Stomach (tissue), 9 donors: ENCODE data around the gene DACT2. TPM values are rescaled to one million over a fixed set of nuclear protein-coding genes. Genes with fewer than 3 reads are reported as not detected.
"Not testable (repeated sequence)": the region's sequence is repeated elsewhere in the genome, so short reads cannot be mapped to it uniquely, and the experiment has no call there.

Source experiments
- DNase-seq, 2 donors: peaks; one replicate each; pipeline versions ENCODE4 v3.0.0 to v3.0.0-alpha.2; 2013 to 2019
- H3K27ac ChIP-seq, 5 donors: fragments of 200-600 bp in 4 of 5; sonication (generic) in 4 of 5; one replicate each; pipeline ENCODE4 v1.5.1; 2013 to 2019; ENCODE audit warnings: mild to moderate bottlenecking in 1 of 5, moderate library complexity in 1 of 5
- H3K27me3 ChIP-seq, 3 donors: fragments of 200-600 bp; sonication (generic); one replicate each; pipeline ENCODE4 v1.5.1; 2017 to 2019; ENCODE audit warnings: mixed run types in 1 of 3
- H3K36me3 ChIP-seq, 4 donors: fragments of 200-600 bp; sonication (generic); 1 replicate in 3 of 4; 2 replicates in 1 of 4; pipeline ENCODE4 v1.5.1; 2016 to 2019
- H3K4me1 ChIP-seq, 4 donors: fragments of 200-600 bp; sonication (generic); one replicate each; pipeline ENCODE4 v1.5.1; 2016 to 2019
- H3K4me3 ChIP-seq, 4 donors: fragments of 200-600 bp; sonication (generic) in 3 of 4; one replicate each; pipeline ENCODE4 v1.5.1; 2016 to 2019; ENCODE audit warnings: mild to moderate bottlenecking in 1 of 4
- H3K9me3 ChIP-seq, 4 donors: fragments of 200-600 bp; sonication (generic); one replicate each; pipeline ENCODE4 v1.5.1; 2016 to 2019
- CTCF ChIP-seq, 7 experiments: fragments of 450-650 bp in 4 of 7; fragments of 200-600 bp in 3 of 7; sonication (generic) in 3 of 7; IDR thresholded peaks; one replicate each; pipeline ENCODE4 v1.5.1; 2016 to 2019; ENCODE audit warnings: antibody characterized with exemption in 7 of 7, control low read depth in 2 of 7, mild to moderate bottlenecking in 1 of 7
- EP300 ChIP-seq: sonication (generic); formaldehyde crosslinking; IDR thresholded peaks from one replicate; pipeline ENCODE4 v1.6.1; 2017; ENCODE audit warnings: antibody characterized with exemption
- POLR2A ChIP-seq, 4 donors: fragments of 450-650 bp; IDR thresholded peaks; one replicate each; pipeline ENCODE4 v1.6.1; 2016; ENCODE audit warnings: antibody characterized with exemption in 4 of 4, control low read depth in 2 of 4, mild to moderate bottlenecking in 1 of 4, moderate library complexity in 1 of 4
- POLR2AphosphoS5 ChIP-seq, 3 donors: sonication (generic); formaldehyde crosslinking; IDR thresholded peaks; one replicate each; pipeline ENCODE4 v1.6.1; 2016; ENCODE audit warnings: antibody characterized with exemption in 3 of 3
- WGBS, 5 donors: extraction: QIAGEN DNeasy Blood & Tissue Kit in 3 of 5; methylation state at CpG; one replicate each; pipeline versions ENCODE4 v1.1.5 to v1.1.7; 2013 to 2018; 5-methylcytosine and 5-hydroxymethylcytosine counted together
- intact Hi-C: fragments of 100-400 bp; cut with DNase I; formaldehyde crosslinking; loops from one replicate; pipeline ENCODE4 v1.15.1; 2023; ENCODE audit warnings: low total_unique reads
- polyA plus RNA-seq, 3 donors: library from polyadenylated mRNA; stranded (reverse); fragments of 200-250 nt; gene quantifications; one replicate each; pipeline ENCODE4 v1.2.3, GENCODE V29; 2013
- total RNA-seq, 5 donors: library from RNA; depleted of rRNA; stranded (reverse); fragments of >200 nt; gene quantifications; one replicate each; pipeline versions ENCODE4 v1.1.0 to v1.2.3, GENCODE V29; 2014 to 2016
- donor health status: healthy with polysubstance abuse.
- donor health status: Bipolar disorder and iron deficiency.
- donor health status: healthy.

Gene DACT2
- total and polyA plus RNA-seq, 8 donors: 0.44 to 4.9 (median 0.74) TPM; not detected in 2

DNA sequence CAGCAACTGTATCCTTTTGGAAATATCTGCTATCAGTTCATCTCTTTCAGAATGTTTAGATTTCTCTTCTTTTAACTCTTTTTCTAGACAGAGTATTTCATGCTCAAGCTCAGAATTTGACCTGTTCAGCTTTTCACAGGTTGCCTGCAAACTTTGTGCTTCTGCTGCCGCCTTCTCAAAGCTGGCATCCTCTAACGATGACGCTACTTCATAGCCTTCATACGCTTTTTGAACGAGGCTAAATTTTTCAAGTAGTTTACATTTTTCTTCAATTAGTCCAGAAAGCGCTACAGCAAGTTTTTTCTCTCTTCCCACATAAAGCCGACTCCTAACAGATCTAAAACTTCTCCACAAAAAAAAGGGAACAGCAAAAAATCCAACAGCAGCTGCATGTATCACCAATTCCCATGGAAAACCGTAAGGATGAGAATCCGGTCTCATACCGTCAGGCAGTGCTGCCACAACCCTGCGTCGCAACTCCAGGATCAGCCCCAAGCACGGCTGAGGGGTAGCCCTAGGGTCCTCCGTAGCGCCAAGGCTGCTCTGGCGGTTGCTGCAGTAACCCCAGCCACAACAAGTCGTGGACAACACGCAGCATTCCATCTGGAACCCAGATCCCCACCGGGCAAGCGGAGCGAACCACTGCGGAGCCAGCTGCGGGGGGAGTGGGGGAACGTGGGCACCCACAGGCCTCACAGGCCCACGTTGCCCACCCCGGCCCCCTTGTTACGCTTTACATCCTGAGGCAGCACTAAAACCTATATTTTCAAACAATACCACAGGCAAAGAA, 30.6 kb downstream of the DACT2 start:
- intact Hi-C loops: no loop called here
- TF ChIP-seq POLR2AphosphoS5 (IDR thresholded peaks at IDR 0.05) (no peak), CTCF (IDR thresholded peaks at IDR 0.05) (no peak), POLR2A (IDR thresholded peaks at IDR 0.05) (no peak), EP300 (no peak)
- no peaks in the 10 kb centered on the region for H3K36me3 ChIP-seq
- H3K4me3 ChIP-seq: no peak overlapping the region
- DNase-seq: no peak
- WGBS, 5 donors: 90 to 94% (median 93%) methylated on average over 21 to 27 of the region's 27 CpGs
- H3K4me1 ChIP-seq: no peaks in the 10 kb centered on the region
- H3K9me3 ChIP-seq: no peaks in the 10 kb centered on the region
- peaks cover 0 to 15% (median 0%) of the 10 kb centered on the region in 3 donors for H3K27me3 ChIP-seq
- no peak overlapping the region for H3K27ac ChIP-seq

GRCh38 chr6:168287460-168287859, 32.1 kb downstream of the DACT2 start:
- intact Hi-C loops, H3K4me1 ChIP-seq, H3K36me3 ChIP-seq, H3K4me3 ChIP-seq, H3K9me3 ChIP-seq, H3K27ac ChIP-seq, DNase-seq: not testable (repeated sequence)
- peaks cover 0 to 15% (median 0%) of the 10 kb centered on the region in 3 donors for H3K27me3 ChIP-seq
- 75 to 85% (median 84%) methylated on average over 6 of the region's 6 CpGs for WGBS, 5 donors

DNA sequence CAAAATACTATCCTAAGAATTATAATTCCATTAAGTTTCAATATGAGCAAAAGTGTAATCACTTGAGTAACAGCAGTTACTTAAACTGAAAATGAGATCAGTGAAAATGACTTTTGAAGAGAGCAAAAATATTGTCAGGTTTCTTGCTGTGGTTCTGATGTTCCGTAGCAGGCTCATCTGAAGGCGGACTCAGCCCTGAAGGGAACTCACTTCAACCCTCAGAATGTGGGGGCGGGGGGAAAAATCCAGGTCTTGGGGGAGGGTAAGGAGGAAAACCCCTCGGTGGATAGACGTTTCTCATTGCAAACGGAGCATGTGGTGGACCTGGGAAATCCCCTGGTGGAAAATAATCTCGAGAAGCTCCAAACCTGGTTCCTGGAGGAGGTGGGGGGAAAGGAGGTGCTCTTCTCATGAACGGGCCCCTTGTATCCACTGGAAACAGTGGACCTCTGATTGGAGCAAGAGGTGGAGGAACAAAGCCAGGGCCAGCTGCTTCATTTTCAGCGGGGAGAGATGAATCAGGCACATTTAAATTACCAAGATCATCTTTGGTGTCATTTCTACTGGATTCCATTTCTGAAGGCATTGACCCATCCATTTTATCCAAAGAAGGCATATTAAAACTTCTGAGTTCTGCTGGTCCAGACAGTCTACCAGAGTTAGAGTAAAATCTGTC, 32.7 kb downstream of the DACT2 start:
- intact Hi-C loops, H3K9me3 ChIP-seq, H3K36me3 ChIP-seq, H3K27ac ChIP-seq, H3K4me3 ChIP-seq, DNase-seq, H3K4me1 ChIP-seq: not testable (repeated sequence)
- 66 to 76% (median 68%) methylated on average over 7 to 9 of the region's 9 CpGs for WGBS, 5 donors
- peaks cover 0 to 20% (median 0%) of the 10 kb centered on the region in 3 donors for H3K27me3 ChIP-seq

GRCh38 chr6:168286116-168286515, 33.5 kb downstream of the DACT2 start:
- H3K4me1 ChIP-seq: no peaks in the 10 kb centered on the region
- DNase-seq: no peak
- no peak for TF ChIP-seq POLR2AphosphoS5 (IDR thresholded peaks at IDR 0.05)
- no peak for TF ChIP-seq EP300
- TF ChIP-seq CTCF (IDR thresholded peaks at IDR 0.05): no peak
- no peak for TF ChIP-seq POLR2A (IDR thresholded peaks at IDR 0.05)

GRCh38 chr6:168285456-168285855, 34.1 kb downstream of the DACT2 start:
- Histone ChIP-seq H3K9me3 (no peaks in the 10 kb centered on the region), H3K4me1 (no peaks in the 10 kb centered on the region), H3K27me3 (peaks cover 0 to 26% (median 0%) of the 10 kb centered on the region in 3 donors), H3K36me3 (no peaks in the 10 kb centered on the region), H3K4me3 (no peak overlapping the region), H3K27ac (no peak overlapping the region)
- intact Hi-C loops: no loop called here
- WGBS, 5 donors: 96 to 97% (median 96%) methylated on average over 21 of the region's 21 CpGs
- TF ChIP-seq EP300 (no peak), CTCF (IDR thresholded peaks at IDR 0.05) (no peak), POLR2A (IDR thresholded peaks at IDR 0.05) (no peak), POLR2AphosphoS5 (IDR thresholded peaks at IDR 0.05) (no peak)
- DNase-seq: no peak

More at GRCh38 chr6:168286116-168286515, 33.5 kb downstream of the DACT2 start:
- H3K9me3 ChIP-seq: no peaks in the 10 kb centered on the region
- no peak overlapping the region for H3K27ac ChIP-seq
- H3K4me3 ChIP-seq: no peak overlapping the region
- intact Hi-C loops: no loop called here
- no peaks in the 10 kb centered on the region for H3K36me3 ChIP-seq
- 47 to 68% (median 58%) methylated on average over 12 of the region's 12 CpGs for WGBS, 5 donors
- peaks cover 0 to 21% (median 0%) of the 10 kb centered on the region in 3 donors for H3K27me3 ChIP-seq
